Progenitor cell of endocrine pancreas (in vitro differentiated cells): ENCODE data around the gene PTTG1IP. TPM values are rescaled to one million over a fixed set of nuclear protein-coding genes. Genes with fewer than 3 reads are reported as not detected.

Source experiments
- DNase-seq: peaks from one replicate; pipeline ENCODE4 v3.0.0; 2021; ENCODE audit warnings: low spot score; ENCODE audit not compliant: unreplicated experiment
- H3K27ac Mint-ChIP-seq: 2 replicates; pipeline ENCODE4 v1.8.0; 2021; ENCODE audit warnings: mild to moderate bottlenecking, moderate library complexity, mixed read lengths
- H3K27me3 Mint-ChIP-seq: 2 replicates; pipeline ENCODE4 v1.8.0; 2021; ENCODE audit warnings: mixed read lengths
- H3K36me3 Mint-ChIP-seq: 2 replicates; pipeline ENCODE4 v1.8.0; 2022; ENCODE audit warnings: mixed read lengths; ENCODE audit not compliant: insufficient read depth
- H3K4me1 Mint-ChIP-seq: 2 replicates; pipeline ENCODE4 v1.8.0; 2021; ENCODE audit warnings: low read depth, mixed read lengths
- H3K4me3 Mint-ChIP-seq: 2 replicates; pipeline ENCODE4 v1.8.0; 2021; ENCODE audit warnings: low read depth, mild to moderate bottlenecking, moderate library complexity, mixed read lengths
- H3K9me3 Mint-ChIP-seq: 2 replicates; pipeline ENCODE4 v1.8.0; 2021; ENCODE audit warnings: low read depth, mixed read lengths
- total RNA-seq: library from RNA; stranded (reverse); gene quantifications from 2 replicates; pipeline ENCODE4 v1.2.1, GENCODE V29; 2021
- TF ChIP-seq, protein P1 (sequence below): fragments of 200-600 bp; sonication (generic); IDR thresholded peaks from one replicate; pipeline ENCODE4 v1.5.0; 2021; ENCODE audit warnings: antibody characterized with exemption, mild to moderate bottlenecking; ENCODE audit not compliant: unreplicated experiment

The PTTG1IP gene
- total RNA-seq, 1 donor from 2014 or later, result 221 TPM

GRCh38 chr21:44889625-44890337 lies 16.3 kb upstream of the PTTG1IP start:
- no peaks in the 10 kb centered on the region for H3K4me1 Mint-ChIP-seq
- no peaks in the 10 kb centered on the region for H3K9me3 Mint-ChIP-seq
- H3K36me3 Mint-ChIP-seq, result no peaks in the 10 kb centered on the region
- no peak overlapping the region for H3K4me3 Mint-ChIP-seq
- DNase-seq, result no peak
- H3K27ac Mint-ChIP-seq, result no peak overlapping the region
- H3K27me3 Mint-ChIP-seq, result peaks cover 13% of the 10 kb centered on the region
- TF ChIP-seq, protein P1, sequence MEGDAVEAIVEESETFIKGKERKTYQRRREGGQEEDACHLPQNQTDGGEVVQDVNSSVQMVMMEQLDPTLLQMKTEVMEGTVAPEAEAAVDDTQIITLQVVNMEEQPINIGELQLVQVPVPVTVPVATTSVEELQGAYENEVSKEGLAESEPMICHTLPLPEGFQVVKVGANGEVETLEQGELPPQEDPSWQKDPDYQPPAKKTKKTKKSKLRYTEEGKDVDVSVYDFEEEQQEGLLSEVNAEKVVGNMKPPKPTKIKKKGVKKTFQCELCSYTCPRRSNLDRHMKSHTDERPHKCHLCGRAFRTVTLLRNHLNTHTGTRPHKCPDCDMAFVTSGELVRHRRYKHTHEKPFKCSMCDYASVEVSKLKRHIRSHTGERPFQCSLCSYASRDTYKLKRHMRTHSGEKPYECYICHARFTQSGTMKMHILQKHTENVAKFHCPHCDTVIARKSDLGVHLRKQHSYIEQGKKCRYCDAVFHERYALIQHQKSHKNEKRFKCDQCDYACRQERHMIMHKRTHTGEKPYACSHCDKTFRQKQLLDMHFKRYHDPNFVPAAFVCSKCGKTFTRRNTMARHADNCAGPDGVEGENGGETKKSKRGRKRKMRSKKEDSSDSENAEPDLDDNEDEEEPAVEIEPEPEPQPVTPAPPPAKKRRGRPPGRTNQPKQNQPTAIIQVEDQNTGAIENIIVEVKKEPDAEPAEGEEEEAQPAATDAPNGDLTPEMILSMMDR, result no peak

- no peaks in the 10 kb centered on the region for H3K4me1 Mint-ChIP-seq
- no peaks in the 10 kb centered on the region for H3K36me3 Mint-ChIP-seq
- no peak overlapping the region for H3K27ac Mint-ChIP-seq
- no peak overlapping the region for H3K4me3 Mint-ChIP-seq
- H3K27me3 Mint-ChIP-seq, result peaks cover 12% of the 10 kb centered on the region
- H3K9me3 Mint-ChIP-seq, result no peaks in the 10 kb centered on the region
- no peak for DNase-seq
- TF ChIP-seq, protein P1, result no peak
Measured at GRCh38 chr21:44888581-44889550, 15.4 kb upstream of the PTTG1IP start.

DNA sequence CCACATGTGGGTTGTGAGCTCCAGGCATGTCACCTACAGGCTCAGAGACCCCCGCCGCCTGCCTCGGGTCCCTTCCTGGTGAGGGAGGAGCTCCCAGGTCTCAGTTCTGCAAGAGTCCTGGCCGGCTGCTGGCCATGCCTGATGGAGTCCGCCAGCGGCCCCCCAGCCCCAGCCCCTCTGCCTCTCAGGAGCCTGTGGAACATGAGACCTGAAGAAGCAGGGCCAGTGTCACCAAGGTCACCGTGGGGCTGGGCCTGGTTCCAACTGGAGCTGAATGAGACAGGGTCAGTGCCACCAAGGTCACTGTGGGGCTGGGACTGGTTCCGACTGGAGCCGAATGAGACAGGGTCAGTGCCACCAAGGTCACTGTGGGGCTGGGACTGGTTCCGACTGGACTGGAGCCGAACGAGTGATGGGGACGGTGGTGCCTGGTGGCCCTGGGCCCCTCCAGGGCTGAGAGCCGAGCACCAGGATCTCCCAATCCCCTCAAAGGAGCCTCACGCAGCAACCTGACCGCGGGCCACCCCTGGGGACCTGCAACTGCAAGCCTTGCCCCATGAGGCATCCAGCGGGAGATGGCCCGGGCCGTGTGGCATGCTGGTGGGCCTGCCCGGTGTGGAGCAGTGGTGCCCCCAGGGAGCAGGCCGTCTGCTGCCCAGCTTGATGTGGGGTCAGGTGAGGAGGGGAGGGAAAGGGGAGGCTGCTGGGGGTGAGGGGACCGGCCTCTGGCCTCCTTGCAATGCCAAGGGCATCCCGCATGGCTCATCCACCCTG lies 14.5 kb upstream of the PTTG1IP start:
- no peak for DNase-seq
- TF ChIP-seq, protein P1, result no peak
- H3K27ac Mint-ChIP-seq, result no peak overlapping the region
- no peaks in the 10 kb centered on the region for H3K36me3 Mint-ChIP-seq
- peaks cover 5% of the 10 kb centered on the region for H3K27me3 Mint-ChIP-seq
- no peaks in the 10 kb centered on the region for H3K4me1 Mint-ChIP-seq
- H3K9me3 Mint-ChIP-seq, result no peaks in the 10 kb centered on the region
- H3K4me3 Mint-ChIP-seq, result no peak overlapping the region

DNA sequence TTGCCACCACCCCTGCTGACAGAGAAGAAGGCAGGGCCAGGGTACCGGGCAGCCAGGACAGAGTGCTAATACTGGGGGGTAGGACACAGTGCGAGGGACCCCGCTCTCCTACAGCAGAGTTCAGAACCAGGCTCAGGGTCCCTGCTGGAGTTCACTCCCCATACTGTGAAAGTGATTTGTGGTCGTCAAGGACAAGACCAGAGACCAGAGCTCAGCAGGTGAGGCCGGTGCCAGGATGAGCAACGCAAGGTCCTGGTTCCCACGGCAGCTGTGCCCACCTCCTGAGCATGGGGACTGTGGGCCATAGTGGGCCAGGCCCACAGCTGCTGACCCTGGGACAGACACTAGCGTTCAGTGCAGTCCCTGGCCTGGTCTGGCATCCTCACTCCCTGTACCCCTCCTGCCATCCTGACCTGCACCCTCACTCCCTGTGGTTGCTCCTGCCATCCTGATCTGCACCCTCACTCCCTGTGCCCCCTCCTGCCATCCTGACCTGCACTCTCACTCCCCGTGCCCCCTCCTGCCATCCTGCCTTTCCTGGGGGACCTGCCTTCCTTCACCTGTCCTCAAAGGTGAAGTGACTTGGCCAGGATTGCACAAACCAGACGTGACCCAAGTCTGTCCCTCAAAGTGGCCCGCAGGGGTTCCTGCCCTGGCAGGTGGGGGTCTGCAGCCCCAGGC lies 13.8 kb upstream of the PTTG1IP start:
- Mint-ChIP-seq H3K4me1 (no peaks in the 10 kb centered on the region), H3K27ac (no peak overlapping the region), H3K27me3 (peaks cover 2% of the 10 kb centered on the region), H3K9me3 (no peaks in the 10 kb centered on the region), H3K36me3 (no peaks in the 10 kb centered on the region), H3K4me3 (no peak overlapping the region)
- DNase-seq, result no peak
- TF ChIP-seq, protein P1, result no peak
